Duodenal mucosa (tissue), 2 donors: Measurements from ENCODE around the gene ZNF462.

Experiments used
- H3K27ac ChIP-seq: one replicate; pipeline ENCODE4 v1.7.0; 2013; ENCODE audit warnings: low read depth, low read length
- H3K27me3 ChIP-seq, 2 donors: one replicate each; pipeline ENCODE4 v1.7.0; 2013; ENCODE audit warnings: low read length in 2 of 2, control low read depth in 1 of 2; ENCODE audit not compliant: insufficient read depth in 2 of 2, control insufficient read depth in 1 of 2
- H3K36me3 ChIP-seq, 2 donors: one replicate each; pipeline ENCODE4 v1.7.0; 2013; ENCODE audit warnings: low read length in 2 of 2, control low read depth in 1 of 2; ENCODE audit not compliant: insufficient read depth in 2 of 2, control insufficient read depth in 1 of 2
- H3K4me1 ChIP-seq, 2 donors: one replicate each; pipeline ENCODE4 v1.7.0; 2013; ENCODE audit warnings: low read length in 2 of 2, control low read depth in 1 of 2; ENCODE audit not compliant: insufficient read depth in 2 of 2, control insufficient read depth in 1 of 2
- H3K4me3 ChIP-seq, 2 donors: one replicate each; pipeline ENCODE4 v1.7.0; 2013; ENCODE audit warnings: low read length in 2 of 2, low read depth in 1 of 2
- H3K9ac ChIP-seq, 2 donors: one replicate each; pipeline ENCODE4 v1.7.0; 2013; ENCODE audit warnings: low read length in 2 of 2, low read depth in 1 of 2
- H3K9me3 ChIP-seq, 2 donors: one replicate each; pipeline ENCODE4 v1.7.0; 2013; ENCODE audit warnings: low read length in 2 of 2, control low read depth in 1 of 2; ENCODE audit not compliant: control insufficient read depth in 1 of 2

The ZNF462 gene

DNA sequence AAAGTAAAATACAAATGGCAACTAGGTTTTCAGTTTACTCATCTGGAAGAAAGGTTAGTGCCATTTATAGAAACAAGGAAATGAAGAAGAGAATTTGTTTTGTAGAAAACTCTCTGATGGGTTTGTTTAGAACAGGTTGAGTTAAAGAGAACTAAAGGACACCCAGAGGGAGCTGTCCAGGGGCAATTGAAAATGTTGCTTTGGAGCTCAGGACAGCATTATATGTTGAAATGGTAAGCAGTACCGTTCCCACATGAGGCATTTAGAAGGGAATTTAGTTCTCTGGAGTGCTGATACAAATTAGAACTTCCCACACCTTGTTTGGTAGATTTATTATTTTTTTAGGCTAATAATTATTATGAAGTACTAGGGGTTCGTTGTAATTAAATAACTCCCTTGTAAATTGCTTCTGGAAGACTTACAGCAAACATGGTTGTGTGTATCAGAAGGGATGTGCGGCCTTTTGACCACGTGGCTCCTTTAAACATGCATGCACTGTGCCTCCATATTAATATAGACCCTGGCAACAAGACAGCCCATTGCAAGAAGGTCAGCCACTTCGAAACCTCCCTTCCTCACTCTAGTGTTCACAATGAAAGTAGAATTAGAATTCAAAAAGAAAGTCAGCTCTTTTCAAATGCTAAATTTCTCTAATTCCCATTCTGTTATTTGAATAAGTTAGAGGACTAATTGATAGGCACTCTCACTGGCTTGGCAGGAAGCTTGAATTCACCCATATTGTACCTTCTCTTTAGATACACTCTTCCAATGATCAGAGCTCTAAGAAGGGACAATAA is 71.7 kb downstream of the ZNF462 start:
- no peaks in the 10 kb centered on the region for H3K9me3 ChIP-seq
- no peak overlapping the region for H3K9ac ChIP-seq
- H3K27me3 ChIP-seq = no peaks in the 10 kb centered on the region
- peaks cover 0 to 26% of the 10 kb centered on the region in 2 donors for H3K36me3 ChIP-seq
- H3K4me3 ChIP-seq = no peak overlapping the region
- no peaks in the 10 kb centered on the region for H3K4me1 ChIP-seq
- H3K27ac ChIP-seq = no peak overlapping the region

DNA sequence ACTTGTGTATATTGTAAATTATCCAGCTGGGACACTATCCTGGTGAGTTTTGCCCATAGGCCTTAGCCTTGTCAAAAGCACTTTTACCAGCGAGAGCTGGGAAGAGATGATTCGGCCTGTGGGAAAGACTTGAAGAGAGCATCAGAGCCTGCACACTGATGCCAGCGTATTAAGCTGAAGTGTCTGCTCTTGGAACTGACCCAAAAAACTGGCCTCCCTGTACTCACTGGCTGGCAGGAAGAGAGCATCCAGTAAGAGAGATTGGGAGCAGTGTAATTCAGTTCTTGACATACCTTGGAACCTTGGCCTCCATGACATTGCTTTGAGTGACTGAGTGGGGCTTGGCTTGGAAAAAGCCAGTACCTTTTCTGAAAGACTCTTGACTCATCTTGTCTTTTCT is 73.7 kb downstream of the ZNF462 start:
- H3K4me3 ChIP-seq = no peak overlapping the region
- no peak overlapping the region for H3K9ac ChIP-seq
- no peak overlapping the region for H3K27ac ChIP-seq
- no peaks in the 10 kb centered on the region for H3K27me3 ChIP-seq
- no peaks in the 10 kb centered on the region for H3K4me1 ChIP-seq
- no peaks in the 10 kb centered on the region for H3K9me3 ChIP-seq
- peaks cover 3 to 32% of the 10 kb centered on the region in 2 donors for H3K36me3 ChIP-seq

DNA sequence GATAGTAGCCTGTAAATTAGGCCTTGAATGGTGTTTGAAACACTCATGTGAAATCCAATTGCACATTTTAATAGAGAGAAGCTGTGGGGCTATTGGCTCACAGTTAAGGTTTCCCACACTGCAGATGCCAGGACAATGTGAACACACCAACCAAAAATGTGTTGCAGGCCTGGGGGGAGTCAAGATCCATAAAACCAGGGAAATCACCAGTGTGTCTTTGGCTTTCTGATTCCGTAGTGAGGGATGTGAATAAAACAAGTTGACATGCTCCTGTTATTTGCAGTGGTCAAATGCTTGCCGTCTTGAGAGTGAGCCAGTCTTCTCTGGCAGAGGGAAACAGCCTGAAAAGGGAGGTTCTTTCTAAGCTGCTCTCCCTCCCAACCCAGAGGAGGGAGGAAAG is 79.0 kb downstream of the ZNF462 start:
- Histone ChIP-seq H3K4me1 (no peaks in the 10 kb centered on the region), H3K4me3 (no peak overlapping the region), H3K9me3 (no peaks in the 10 kb centered on the region), H3K9ac (no peak overlapping the region), H3K27me3 (no peaks in the 10 kb centered on the region), H3K36me3 (peaks cover 3 to 17% of the 10 kb centered on the region in 2 donors), H3K27ac (no peak overlapping the region)

DNA sequence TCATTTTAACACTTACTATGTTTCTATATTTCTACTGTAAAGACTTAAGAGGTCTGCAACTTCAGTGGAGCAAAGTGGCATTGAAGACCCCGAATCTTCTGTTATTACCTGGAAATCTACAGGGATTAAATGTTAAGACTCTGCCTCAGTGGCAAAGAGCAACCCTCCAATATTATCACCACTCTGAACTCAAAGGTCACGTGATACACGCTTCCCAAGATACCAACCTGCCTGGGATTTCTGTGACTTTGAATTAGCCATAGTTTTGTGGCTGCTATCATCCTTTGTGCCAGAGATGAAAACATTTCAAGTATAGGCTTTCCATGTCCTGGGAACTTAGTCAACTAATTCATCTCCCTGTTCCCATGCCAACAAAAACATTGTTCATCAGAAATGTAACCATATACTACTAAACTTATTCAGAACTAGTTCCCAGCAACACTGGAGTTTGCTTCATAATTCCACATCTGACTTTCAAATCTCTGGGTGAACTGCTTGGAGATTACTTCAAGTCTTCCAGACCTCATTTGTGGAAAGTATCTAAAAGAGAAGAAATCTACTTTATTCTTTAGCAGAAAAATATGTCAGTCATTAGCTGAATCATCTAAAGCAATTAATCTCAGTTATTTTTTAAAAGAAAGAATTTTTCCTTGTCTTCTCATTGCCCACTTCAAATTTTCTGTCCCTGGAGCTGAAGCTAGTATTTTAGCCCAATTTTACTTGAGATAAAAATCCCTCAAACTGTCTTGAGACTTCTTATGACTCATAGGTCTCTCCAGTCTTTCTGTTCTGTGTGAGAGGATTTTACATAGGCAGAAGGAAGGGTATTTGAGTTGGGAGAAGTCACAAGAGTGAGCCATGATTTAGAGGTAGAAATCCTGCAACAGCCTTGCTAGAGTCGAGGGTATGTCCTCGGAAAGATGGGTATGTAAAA is 83.0 kb downstream of the ZNF462 start:
- H3K36me3 ChIP-seq = peaks cover 0 to under 1% of the 10 kb centered on the region in 2 donors
- no peaks in the 10 kb centered on the region for H3K4me1 ChIP-seq
- no peak overlapping the region for H3K27ac ChIP-seq
- no peak overlapping the region for H3K9ac ChIP-seq
- H3K9me3 ChIP-seq = no peaks in the 10 kb centered on the region
- H3K27me3 ChIP-seq = no peaks in the 10 kb centered on the region
- no peak overlapping the region for H3K4me3 ChIP-seq

GRCh38 chr9:106947106-106947900 is 84.3 kb downstream of the ZNF462 start:
- H3K27ac ChIP-seq = no peak overlapping the region
- H3K4me3 ChIP-seq = no peak overlapping the region
- no peaks in the 10 kb centered on the region for H3K36me3 ChIP-seq
- H3K27me3 ChIP-seq = no peaks in the 10 kb centered on the region
- no peaks in the 10 kb centered on the region for H3K4me1 ChIP-seq
- no peaks in the 10 kb centered on the region for H3K9me3 ChIP-seq
- H3K9ac ChIP-seq = no peak overlapping the region

DNA sequence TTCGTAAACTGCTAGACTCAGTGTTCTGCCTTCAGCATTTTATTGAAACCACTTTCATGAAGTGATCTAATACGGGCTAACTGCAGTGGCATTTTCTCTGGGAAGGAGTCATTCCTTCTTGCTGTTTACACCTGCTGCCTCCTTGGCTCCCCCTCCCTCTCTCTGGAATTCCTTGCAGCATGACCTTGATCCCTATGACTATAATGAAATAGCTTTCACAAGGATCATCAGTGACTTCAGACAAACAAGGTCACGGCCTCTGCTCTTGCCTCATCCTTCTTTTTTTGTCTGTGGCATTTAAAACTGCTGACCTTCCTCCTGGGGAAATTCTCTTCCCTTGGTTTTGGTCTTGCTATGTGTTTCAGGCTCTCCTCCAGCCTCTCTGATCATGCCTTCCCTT is 90.2 kb downstream of the ZNF462 start:
- Histone ChIP-seq H3K9ac (no peak overlapping the region), H3K27me3 (no peaks in the 10 kb centered on the region), H3K4me3 (no peak overlapping the region), H3K36me3 (no peaks in the 10 kb centered on the region), H3K27ac (no peak overlapping the region), H3K4me1 (no peaks in the 10 kb centered on the region), H3K9me3 (no peaks in the 10 kb centered on the region)

- H3K9ac ChIP-seq = no peak overlapping the region
- no peaks in the 10 kb centered on the region for H3K27me3 ChIP-seq
- H3K9me3 ChIP-seq = no peaks in the 10 kb centered on the region
- no peak overlapping the region for H3K27ac ChIP-seq
- peaks cover 0 to 3% of the 10 kb centered on the region in 2 donors for H3K36me3 ChIP-seq
- no peaks in the 10 kb centered on the region for H3K4me1 ChIP-seq
- H3K4me3 ChIP-seq = no peak overlapping the region
These were observed 91.6 kb downstream of the ZNF462 start for GRCh38 chr9:106954558-106954957.

- H3K9me3 ChIP-seq = no peaks in the 10 kb centered on the region
- H3K27me3 ChIP-seq = no peaks in the 10 kb centered on the region
- no peak overlapping the region for H3K27ac ChIP-seq
- H3K36me3 ChIP-seq = peaks cover 0 to 3% of the 10 kb centered on the region in 2 donors
- H3K9ac ChIP-seq = no peak overlapping the region
- H3K4me3 ChIP-seq = no peak overlapping the region
- H3K4me1 ChIP-seq = no peaks in the 10 kb centered on the region
These were observed 92.2 kb downstream of the ZNF462 start for GRCh38 chr9:106954974-106955850.

GRCh38 chr9:106956971-106957370 is 94.0 kb downstream of the ZNF462 start:
- Histone ChIP-seq H3K36me3 (peaks cover 0 to 3% of the 10 kb centered on the region in 2 donors), H3K9ac (no peak overlapping the region), H3K4me1 (no peaks in the 10 kb centered on the region), H3K27ac (no peak overlapping the region), H3K4me3 (no peak overlapping the region), H3K9me3 (no peaks in the 10 kb centered on the region), H3K27me3 (no peaks in the 10 kb centered on the region)
